ENCODE data around the gene GPR146.
"Not testable (repeated sequence)": the region's sequence is repeated elsewhere in the genome, so short reads cannot be mapped to it uniquely, and the experiment has no call there.

The GPR146 gene

DNA sequence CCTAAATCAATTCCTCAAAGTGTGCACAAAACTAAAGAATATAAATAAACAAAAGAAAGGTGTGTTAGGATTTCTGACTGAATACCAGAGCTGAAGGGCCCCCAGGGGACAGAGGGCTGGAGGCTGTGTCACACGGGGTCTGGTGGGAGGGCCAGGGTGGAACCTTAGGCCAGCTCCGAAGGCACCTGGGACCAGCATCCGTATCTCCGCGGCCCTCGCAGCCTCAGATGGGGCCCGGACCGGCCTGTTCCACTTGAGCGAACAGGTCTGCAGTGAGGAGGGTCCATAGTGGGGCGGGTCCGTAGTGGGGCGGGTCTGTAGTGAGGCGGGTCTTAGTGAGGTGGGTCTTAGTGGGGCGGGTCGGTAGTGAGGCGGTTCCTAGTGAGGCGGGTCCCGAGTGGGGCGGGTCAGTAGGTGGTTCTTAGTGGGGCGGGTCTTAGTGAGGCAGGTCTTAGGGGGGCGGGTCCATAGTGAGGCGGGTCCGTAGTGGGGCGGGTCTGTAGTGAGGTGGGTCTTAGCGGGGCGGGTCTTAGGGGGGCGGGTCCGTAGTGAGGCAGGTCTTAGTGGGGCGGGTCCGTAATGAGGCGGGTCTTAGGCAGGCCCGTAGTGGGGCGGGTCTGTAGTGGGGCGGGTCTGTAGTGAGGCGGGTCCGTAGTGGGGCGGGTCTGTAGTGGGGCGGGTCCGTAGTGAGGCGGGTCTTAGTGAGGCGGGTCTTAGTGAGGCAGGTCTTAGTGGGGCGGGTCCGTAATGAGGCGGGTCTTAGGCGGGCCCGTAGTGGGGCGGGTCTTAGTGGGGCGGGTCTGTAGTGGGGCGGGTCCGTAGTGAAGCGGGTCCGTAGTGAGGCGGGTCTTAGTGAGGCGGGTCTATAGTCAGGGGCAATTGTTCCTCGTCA lies 15.1 kb downstream of the GPR146 start:
- peak; percentile 26 for DNase-seq

- DNase-seq, result peak; percentile 6
Observed at GRCh38 chr7:1060315-1061072, 16.1 kb downstream of the GPR146 start.

- no peak for DNase-seq
Observed at GRCh38 chr7:1061180-1061579, 16.8 kb downstream of the GPR146 start.

- DNase-seq, result no peak
Observed at GRCh38 chr7:1062296-1063294, 18.2 kb downstream of the GPR146 start.

DNA sequence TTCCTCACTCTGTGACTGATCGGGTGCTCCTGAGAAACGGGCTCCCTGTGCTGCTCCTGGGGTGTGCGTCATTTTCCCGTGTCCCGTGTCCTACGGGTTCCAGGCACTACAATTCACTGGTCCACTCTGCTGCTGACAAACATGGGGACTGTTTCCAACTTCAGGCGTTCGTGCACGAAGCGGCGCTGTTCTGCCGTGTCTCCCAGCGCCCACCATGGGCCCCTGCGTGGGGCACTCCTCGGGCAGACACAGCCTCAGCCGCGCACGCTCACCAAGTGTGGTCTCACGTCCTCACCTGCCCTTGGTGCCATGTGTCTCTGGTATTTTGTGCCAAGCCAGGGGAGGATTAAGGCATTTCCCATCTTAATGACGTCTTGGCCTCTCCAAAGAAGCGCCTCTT lies 19.0 kb downstream of the GPR146 start:
- DNase-seq, result no peak

GRCh38 chr7:1064581-1064980 lies 20.2 kb downstream of the GPR146 start:
- no peak for DNase-seq

DNA sequence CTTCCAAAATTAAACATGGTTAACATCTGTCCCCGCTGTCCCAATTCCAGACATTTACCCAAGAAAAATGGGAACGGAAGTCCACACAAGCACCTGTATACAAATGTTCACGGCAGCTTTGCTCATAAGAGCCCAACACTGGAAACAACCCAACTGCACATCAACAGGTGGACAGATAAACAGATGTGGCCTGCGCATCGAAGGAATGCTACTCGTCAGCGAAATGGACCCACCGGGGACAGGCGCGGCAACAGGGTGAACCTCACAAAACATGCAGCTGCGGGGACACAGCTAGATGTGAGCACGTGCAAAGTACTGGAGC lies 20.9 kb downstream of the GPR146 start:
- DNase-seq, result no peak

GRCh38 chr7:1065585-1066241 lies 21.4 kb downstream of the GPR146 start:
- peak; percentile 75 for DNase-seq

- no peak for DNase-seq
Observed at GRCh38 chr7:1066242-1066588, 21.9 kb downstream of the GPR146 start.

GRCh38 chr7:1068013-1068412 lies 23.7 kb downstream of the GPR146 start:
- DNase-seq, result no peak

DNA sequence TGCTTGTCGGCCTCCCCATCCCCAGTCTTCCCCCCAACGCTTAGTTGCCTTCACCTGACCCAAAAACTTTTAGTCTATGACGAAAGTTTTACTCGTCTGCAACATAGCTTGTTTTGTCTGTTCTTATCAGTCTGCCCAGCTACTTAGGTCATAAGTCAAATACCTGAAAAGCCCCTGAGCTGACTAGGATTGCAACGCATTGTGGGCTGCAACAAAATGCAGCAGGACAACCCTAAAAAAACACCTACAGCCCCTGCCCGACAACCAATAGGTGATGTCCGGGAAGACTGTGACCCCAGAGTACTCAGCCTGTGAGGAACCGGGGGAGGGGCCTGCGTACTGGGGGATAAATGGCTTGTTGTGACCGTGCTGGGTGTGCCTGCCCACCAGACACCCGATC lies 24.3 kb downstream of the GPR146 start:
- no peak for DNase-seq

GRCh38 chr7:1070544-1071011 lies 26.2 kb downstream of the GPR146 start:
- DNase-seq, result no peak

DNA sequence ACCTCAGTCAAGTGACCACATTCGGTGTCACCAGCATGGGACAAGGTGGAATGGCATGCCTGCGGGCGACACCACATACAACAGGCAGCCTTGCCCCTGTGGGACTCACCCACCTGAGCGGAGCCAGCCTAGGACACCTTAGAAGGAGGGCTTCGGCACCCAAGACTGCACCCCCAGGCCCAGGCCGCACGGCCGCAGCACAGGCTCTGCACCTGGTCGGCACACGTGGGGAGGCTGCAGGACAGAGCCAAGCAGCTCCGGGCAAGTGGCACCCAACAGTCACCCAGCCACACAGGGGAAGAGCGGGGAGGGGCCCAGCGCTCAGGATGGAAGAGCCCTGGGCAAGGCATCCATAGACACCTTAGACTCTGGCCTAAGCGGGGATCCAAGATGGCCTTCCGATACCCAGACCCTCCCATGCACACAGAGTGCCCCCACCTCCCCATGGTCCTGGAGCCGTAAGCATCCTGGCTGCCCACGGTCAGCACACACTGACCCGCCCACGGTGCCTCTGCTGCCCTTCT lies 27.4 kb downstream of the GPR146 start:
- no peak for DNase-seq

- DNase-seq, result no peak
Observed at GRCh38 chr7:1073142-1073977, 29.0 kb downstream of the GPR146 start.

DNA sequence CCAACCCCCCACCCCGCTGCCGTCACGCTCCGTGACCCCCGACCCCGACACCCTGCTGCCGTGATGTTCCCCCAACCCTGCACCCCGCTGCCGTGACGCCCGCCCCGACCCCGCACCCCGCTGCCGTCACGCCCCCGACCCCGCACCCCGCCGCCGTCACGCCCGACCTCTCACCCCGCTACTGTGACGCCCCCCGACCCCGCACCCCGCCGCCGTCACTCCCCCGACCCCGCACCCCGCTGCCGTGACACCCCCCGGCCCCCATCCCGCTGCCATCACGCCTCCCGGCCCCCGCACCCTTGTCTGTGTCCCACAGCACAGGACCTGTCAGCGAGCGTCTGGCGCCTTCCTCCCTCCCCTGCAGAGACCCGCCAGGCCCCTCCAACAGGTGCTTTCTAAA lies 29.7 kb downstream of the GPR146 start:
- not testable (repeated sequence) for DNase-seq

DNA sequence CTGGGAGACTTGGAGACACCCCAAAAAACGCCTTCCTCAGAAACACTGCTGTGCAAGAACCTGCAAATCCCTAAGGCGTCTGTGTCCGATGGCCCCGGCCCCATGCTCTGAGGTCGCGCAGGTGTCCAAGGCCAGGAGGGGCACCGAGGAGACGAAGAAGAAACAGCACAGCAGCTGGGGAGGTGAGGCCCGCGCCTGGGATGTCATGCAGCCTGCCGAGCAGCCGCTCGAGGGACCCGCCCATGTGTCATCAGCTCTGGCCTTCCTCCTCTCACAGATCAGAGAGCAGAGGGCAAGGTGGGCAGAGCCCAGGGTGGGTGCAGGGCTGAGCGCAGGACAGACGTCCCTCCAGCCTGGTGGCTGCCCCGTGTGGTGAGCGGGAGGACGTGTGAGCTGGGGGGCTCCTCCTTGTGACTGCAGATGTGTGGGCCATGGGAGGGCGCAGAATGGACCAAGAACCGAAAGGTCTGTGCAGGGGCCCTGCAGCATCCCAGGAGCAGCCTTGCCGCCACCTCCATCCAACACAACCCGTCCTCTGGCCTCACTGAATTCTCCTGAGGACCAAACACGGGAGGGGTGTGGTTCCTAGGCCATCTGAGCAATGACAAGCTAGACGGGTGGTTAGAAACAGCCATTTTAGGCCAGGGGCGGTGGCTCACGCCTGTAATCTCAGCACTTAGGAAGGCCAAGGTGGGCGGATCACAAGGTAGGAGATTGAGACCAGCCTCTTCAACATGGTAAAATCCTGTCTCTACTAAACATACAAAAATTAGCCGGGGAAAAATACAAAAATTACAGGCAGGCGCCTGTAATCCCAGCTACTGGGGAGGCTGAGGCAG lies 30.5 kb downstream of the GPR146 start:
- no peak for DNase-seq

GRCh38 chr7:1076184-1077072 lies 32.1 kb downstream of the GPR146 start:
- DNase-seq, result no peak

GRCh38 chr7:1078519-1078918 lies 34.2 kb downstream of the GPR146 start:
- DNase-seq, result no peak

GRCh38 chr7:1078985-1079384 lies 34.6 kb downstream of the GPR146 start:
- no peak for DNase-seq

Data from EL (cell line).